ENCODE measurements around the gene PXDN.

DNA sequence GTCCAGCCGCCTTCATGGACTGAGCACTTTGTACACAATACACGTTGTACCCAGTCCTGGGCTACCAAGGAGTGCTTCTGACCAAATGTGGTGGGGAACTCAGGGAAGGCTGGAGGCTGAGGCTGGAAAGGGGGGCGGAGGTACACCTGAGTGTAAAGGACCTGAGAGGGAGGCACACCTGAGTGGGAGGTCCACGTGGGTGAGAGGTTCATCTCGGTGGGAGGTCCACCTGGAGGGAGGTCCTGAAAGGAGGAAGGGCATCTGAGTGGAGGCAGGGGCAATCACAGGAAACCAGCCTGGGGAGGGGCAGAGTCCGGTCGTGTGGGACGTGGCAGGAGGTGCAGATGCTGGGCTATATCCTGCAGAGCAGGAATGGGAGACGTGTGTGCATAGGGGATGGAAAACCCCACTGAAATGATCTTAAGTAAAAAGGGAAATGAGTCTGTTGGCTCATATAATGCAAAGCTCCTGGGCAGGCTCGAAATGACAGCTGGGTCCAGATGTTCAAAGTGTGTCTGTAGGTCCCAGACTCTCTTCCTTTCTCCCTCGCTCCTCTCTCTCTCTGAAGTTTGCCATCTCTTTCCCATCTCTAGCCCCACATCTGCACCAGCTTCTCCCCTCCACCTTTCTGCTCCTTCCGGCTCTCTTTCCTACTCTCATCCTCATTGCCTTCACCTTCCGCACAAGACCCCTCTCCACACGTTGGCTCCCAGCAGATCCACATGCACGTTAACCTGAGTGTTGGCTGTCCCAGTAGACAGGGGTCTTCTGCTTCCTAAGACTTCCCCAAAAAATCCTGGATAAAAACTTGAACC lies 137.7 kb downstream of the PXDN start:
- no peak for TF ChIP-seq POLR2A (IDR thresholded peaks at IDR 0.05; ENCODE audit: low read length)
- TF ChIP-seq GATA1 (IDR thresholded peaks at IDR 0.05; ENCODE audit: low read depth, low read length): no peak
